ENCODE measurements around the gene BLMH.

GRCh38 chr17:30326809-30327208, 35.1 kb upstream of the BLMH start:
- TF ChIP-seq CTCF (IDR thresholded peaks at IDR 0.05): no peak
- no peak for TF ChIP-seq EP300 (IDR thresholded peaks at IDR 0.05)
